OCI-LY7 (cell line): Measurements from ENCODE around the gene KNDC1. TPM values are rescaled to one million over a fixed set of nuclear protein-coding genes. Genes with fewer than 3 reads are reported as not detected.

ENCODE experiments used
- BruUV-seq: library from RNA; stranded (reverse); fragments of 400-500 nt; replicated peaks from 2 replicates; lab custom pipeline; 2021; lab: Mats Ljungman, UMichigan
- CTCF ChIA-PET: fragments of 300-600 bp; sonication (Branson Sonifier 250); formaldehyde crosslinking; loops from one replicate; lab custom pipeline; 2022; ENCODE audit warnings: antibody characterized with exemption; ENCODE audit not compliant: unreplicated experiment; lab: Charles Lee
- POLR2A ChIA-PET: fragments of 300-600 bp; sonication (Branson Sonifier 250); formaldehyde crosslinking; loops from one replicate; lab custom pipeline; 2022; ENCODE audit warnings: antibody characterized with exemption; lab: Charles Lee
- DNase-seq: peaks from one replicate; pipeline ENCODE4 v3.0.0-alpha.2; 2015; ENCODE audit warnings: low spot score
- H2AFZ ChIP-seq: fragments of 200-600 bp; sonication (generic), shearing (Covaris generic); 2 replicates; pipeline ENCODE4 v1.6.1; 2014; ENCODE audit warnings: mild to moderate bottlenecking, antibody characterized with exemption, low read length, moderate library complexity
- H3K27ac ChIP-seq: fragments of 200-600 bp; sonication (generic); 2 replicates; pipeline ENCODE4 v1.5.1; 2014; ENCODE audit warnings: mixed run types, low read depth, mild to moderate bottlenecking, moderate library complexity, low read length, inconsistent platforms; ENCODE audit not compliant: poor library complexity, severe bottlenecking
- H3K36me3 ChIP-seq: fragments of 200-600 bp; sonication (generic); 2 replicates; pipeline ENCODE4 v1.6.1; 2014; ENCODE audit warnings: mild to moderate bottlenecking, antibody characterized with exemption, low read length, moderate library complexity, mixed read lengths; ENCODE audit not compliant: insufficient read depth
- H3K4me1 ChIP-seq: fragments of 200-600 bp; sonication (generic); 2 replicates; pipeline ENCODE4 v1.5.1; 2014; ENCODE audit warnings: mild to moderate bottlenecking, low read length; ENCODE audit not compliant: insufficient read depth, poor library complexity, severe bottlenecking
- H3K4me2 ChIP-seq: fragments of 200-600 bp; sonication (generic); 2 replicates; pipeline ENCODE4 v1.6.1; 2014; ENCODE audit warnings: mild to moderate bottlenecking, low read length
- H3K4me3 ChIP-seq: fragments of 200-600 bp; sonication (generic); 2 replicates; pipeline ENCODE4 v1.5.1; 2014; ENCODE audit warnings: mild to moderate bottlenecking, low read depth, low read length; ENCODE audit not compliant: poor library complexity, severe bottlenecking
- H3K79me2 ChIP-seq: fragments of 200-600 bp; sonication (generic); 2 replicates; pipeline ENCODE4 v1.6.1; 2016; ENCODE audit warnings: low read depth, mild to moderate bottlenecking, low read length, moderate library complexity, mixed read lengths; ENCODE audit not compliant: insufficient read depth
- H3K9me2 ChIP-seq: fragments of 200-600 bp; sonication (generic); 2 replicates; pipeline ENCODE4 v1.6.1; 2016; ENCODE audit warnings: mild to moderate bottlenecking, low read length, mixed read lengths; ENCODE audit not compliant: insufficient read depth
- H3K9me3 ChIP-seq: fragments of 200-600 bp; sonication (generic); 2 replicates; pipeline ENCODE4 v1.6.1; 2014; ENCODE audit warnings: mild to moderate bottlenecking, mixed run types, low read length, mixed read lengths
- H4K20me1 ChIP-seq: fragments of 200-600 bp; sonication (generic); 2 replicates; pipeline ENCODE4 v1.6.1; 2014; ENCODE audit warnings: mild to moderate bottlenecking, antibody characterized with exemption, low read length, moderate library complexity, mixed read lengths; ENCODE audit not compliant: insufficient read depth
- CTCF ChIP-seq: fragments of 200-600 bp; sonication (generic); conservative IDR thresholded peaks from 2 replicates; pipeline ENCODE4 v1.5.1; 2014; ENCODE audit warnings: mild to moderate bottlenecking, antibody characterized with exemption, low read length, moderate library complexity, mixed read lengths
- EZH2phosphoT487 ChIP-seq: fragments of 200-600 bp; sonication (generic); IDR thresholded peaks from 2 replicates; pipeline ENCODE4 v1.6.1; 2018; ENCODE audit warnings: low read depth, borderline replicate concordance, mild to moderate bottlenecking, mixed run types, antibody characterized with exemption, low read length, moderate library complexity, mixed read lengths
- intact Hi-C: fragments of 100-400 bp; cut with micrococcal nuclease; formaldehyde crosslinking; loops from one replicate; pipeline ENCODE4 v1.10.0; 2022; ENCODE audit not compliant: unreplicated experiment
- total RNA-seq, 2 experiments: library from RNA; depleted of rRNA in 1 of 2; stranded (reverse); fragments of >200 nt in 1 of 2; shearing (Covaris generic) in 1 of 2; gene quantifications; 2 replicates each; pipeline ENCODE4 v1.2.3, GENCODE V29; 2014 to 2022

Gene KNDC1
- total RNA-seq, 2 experiments from 2014 or later = not detected

GRCh38 chr10:133113146-133113830, 46.7 kb upstream of the KNDC1 start:
- H4K20me1 ChIP-seq = no peaks in the 10 kb centered on the region
- TF ChIP-seq EZH2phosphoT487 = no peak
- TF ChIP-seq CTCF = no peak
- no peak overlapping the region for H3K4me2 ChIP-seq
- H2AFZ ChIP-seq = no peak overlapping the region
- H3K36me3 ChIP-seq = no peaks in the 10 kb centered on the region
- ChIA-PET CTCF (no interaction called here), POLR2A (interaction anchor here (0.7 kb wide), 1 partner anchor 12 kb away, joined by 3 read pairs; no protein-coding TSS in a partner anchor)
- H3K27ac ChIP-seq = no peak overlapping the region
- H3K79me2 ChIP-seq = no peaks in the 10 kb centered on the region
- intact Hi-C loops = no loop called here
- DNase-seq = no peak
- no peaks in the 10 kb centered on the region for H3K9me3 ChIP-seq
- H3K4me3 ChIP-seq = no peak overlapping the region
- H3K4me1 ChIP-seq = no peaks in the 10 kb centered on the region
- BruUV-seq = no TSS peak
- H3K9me2 ChIP-seq = no peaks in the 10 kb centered on the region

GRCh38 chr10:133113847-133114246, 46.2 kb upstream of the KNDC1 start:
- Histone ChIP-seq H4K20me1 (no peaks in the 10 kb centered on the region), H3K79me2 (no peaks in the 10 kb centered on the region), H3K4me1 (no peaks in the 10 kb centered on the region), H3K36me3 (no peaks in the 10 kb centered on the region), H3K27ac (no peak overlapping the region), H3K4me3 (no peak overlapping the region), H3K9me2 (no peaks in the 10 kb centered on the region), H3K4me2 (no peak overlapping the region), H2AFZ (no peak overlapping the region), H3K9me3 (no peaks in the 10 kb centered on the region)
- POLR2A ChIA-PET = no interaction called here
- BruUV-seq = no TSS peak
- intact Hi-C loops = no loop called here
- TF ChIP-seq CTCF (no peak), EZH2phosphoT487 (no peak)
- no peak for DNase-seq
- CTCF ChIA-PET = no interaction called here

- no peak for DNase-seq
- ChIA-PET POLR2A (no interaction called here), CTCF (no interaction called here)
- H2AFZ ChIP-seq = no peak overlapping the region
- no peaks in the 10 kb centered on the region for H3K79me2 ChIP-seq
- no peak overlapping the region for H3K4me3 ChIP-seq
- no TSS peak for BruUV-seq
- no peaks in the 10 kb centered on the region for H3K9me2 ChIP-seq
- H3K4me1 ChIP-seq = no peaks in the 10 kb centered on the region
- no peak overlapping the region for H3K27ac ChIP-seq
- no peak overlapping the region for H3K4me2 ChIP-seq
- H3K36me3 ChIP-seq = no peaks in the 10 kb centered on the region
- TF ChIP-seq EZH2phosphoT487 (no peak), CTCF (no peak)
- intact Hi-C loops = no loop called here
- H4K20me1 ChIP-seq = no peaks in the 10 kb centered on the region
- no peaks in the 10 kb centered on the region for H3K9me3 ChIP-seq
Measured at GRCh38 chr10:133114251-133114650, 45.8 kb upstream of the KNDC1 start.
